ENCODE data around the gene CHPF.

CHPF gene

GRCh38 chr2:219513787-219514186, 29.8 kb downstream of the CHPF start:
- no peak for DNase-seq (ENCODE audit: low read depth)

GRCh38 chr2:219512524-219513216, 30.9 kb downstream of the CHPF start:
- no peak for DNase-seq (ENCODE audit: low read depth)

DNA sequence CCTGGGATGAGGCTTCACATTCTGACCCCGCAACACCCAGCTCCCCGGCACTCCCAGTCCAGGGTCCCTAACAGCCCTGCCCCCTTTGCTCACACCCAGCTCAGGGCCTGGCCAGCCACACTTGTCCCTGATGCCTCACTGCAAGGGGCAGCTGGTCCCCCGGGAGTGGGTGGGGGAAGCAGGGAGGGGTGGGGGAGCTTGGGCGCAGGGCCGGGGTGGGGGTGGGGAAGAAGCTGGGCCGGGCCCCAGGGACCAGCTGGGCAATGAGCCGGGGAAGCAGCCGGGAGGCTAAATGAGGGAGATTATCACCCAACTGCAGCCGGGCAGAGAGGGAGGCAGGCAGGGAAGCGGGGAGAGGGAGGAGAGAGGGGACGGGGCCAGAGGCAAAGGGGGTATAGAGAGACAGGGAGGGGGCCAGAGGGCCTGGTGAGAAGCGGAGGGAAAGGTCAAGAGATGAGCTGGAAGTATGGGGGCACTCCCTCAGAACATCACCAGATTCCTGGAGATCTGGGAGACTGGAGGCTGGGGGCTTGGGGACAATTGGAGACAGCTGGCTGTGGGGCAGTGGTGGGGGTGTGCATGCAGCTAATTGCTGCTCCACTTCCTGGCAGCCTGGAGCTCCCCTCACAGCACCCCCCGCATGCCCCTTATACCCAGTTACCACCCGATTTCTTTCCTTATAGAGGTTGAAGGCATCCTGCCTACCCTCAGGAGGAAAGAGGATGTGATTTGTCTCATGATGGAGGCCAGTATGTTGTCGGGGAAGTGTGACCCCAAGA, 31.9 kb downstream of the CHPF start:
- DNase-seq (ENCODE audit: low read depth) = no peak

- DNase-seq (ENCODE audit: low read depth) = no peak
Observed at GRCh38 chr2:219510512-219511135, 33.0 kb downstream of the CHPF start.

DNA sequence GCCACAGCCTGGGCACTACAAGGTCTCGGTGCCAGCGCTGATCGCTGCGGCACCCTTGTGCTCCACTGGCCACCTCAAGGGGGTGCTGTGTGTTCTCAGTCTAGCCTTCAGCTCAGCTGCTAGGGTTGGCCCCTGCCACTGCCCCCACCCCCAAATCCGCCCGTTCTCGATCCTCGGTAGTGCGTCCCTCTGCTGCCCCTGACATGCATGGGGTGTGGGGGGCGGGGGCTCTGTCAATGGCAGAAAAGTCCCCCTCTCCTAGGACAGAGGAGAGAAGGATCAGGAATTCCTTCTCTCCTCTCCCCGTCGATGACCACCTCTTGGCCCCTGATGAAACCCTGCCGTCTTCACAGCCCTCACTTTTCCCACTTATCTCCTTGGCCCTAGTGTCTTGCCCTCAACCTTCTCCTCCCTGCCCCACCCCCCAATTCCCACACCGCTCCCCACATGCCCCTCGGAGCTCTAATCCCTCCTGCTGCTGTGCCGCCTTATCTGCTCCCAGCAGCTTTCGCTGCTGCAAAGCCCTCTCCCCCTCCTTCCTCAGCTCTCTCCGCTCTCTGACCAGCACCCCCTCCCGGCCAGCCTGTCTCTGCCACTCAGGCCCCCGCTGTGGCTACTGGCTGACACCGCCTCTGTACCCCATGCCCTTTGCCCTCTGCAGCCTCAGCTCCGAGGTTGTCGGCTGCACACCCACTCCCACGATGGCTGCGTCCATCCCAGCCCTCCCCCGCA, 33.7 kb downstream of the CHPF start:
- DNase-seq (ENCODE audit: low read depth) = no peak

DNA sequence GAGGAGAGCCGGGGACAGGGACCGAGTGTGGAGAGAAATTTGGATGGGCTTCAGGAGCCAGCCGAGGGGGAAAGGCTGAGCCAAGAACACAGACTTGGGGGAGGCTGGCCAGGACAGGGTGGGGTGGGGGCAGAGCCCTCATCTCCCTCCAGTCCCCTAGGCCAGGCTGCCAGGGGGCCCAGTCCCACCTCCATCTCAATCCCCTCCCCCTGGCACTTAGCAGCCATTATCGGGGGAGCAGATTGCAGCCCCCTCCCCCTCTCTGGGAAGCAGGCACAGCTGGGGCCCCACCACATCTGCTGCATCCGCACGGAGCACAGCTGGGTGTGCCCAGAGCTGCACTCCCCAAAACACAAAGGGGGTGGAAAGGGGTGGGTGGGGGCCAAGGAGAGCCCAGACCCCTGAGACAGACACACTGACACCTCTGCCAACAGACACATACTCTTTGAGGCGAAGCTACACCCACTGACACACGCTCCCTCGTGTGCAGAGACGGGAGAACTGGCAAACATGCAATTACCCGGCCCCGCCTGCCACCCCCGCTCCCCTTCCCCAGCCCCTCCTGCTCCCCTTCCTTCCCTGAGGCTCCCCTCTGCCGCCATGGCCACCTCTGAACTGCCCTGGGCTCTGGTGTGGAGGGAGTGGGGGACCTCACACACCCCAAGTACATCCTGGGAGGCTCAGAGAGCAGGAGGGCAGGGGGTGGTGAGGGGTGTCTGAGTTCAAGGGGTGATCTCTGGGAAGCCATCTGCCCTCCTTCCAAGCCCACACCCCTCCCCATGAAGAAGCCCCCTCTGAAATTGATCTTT, 34.4 kb downstream of the CHPF start:
- DNase-seq (ENCODE audit: low read depth) = no peak

GRCh38 chr2:219508444-219508734, 35.2 kb downstream of the CHPF start:
- DNase-seq (ENCODE audit: low read depth) = no peak

- DNase-seq (ENCODE audit: low read depth) = no peak
Observed at GRCh38 chr2:219507581-219508443, 35.8 kb downstream of the CHPF start.

GRCh38 chr2:219506802-219507526, 36.6 kb downstream of the CHPF start:
- no peak for DNase-seq (ENCODE audit: low read depth)

DNA sequence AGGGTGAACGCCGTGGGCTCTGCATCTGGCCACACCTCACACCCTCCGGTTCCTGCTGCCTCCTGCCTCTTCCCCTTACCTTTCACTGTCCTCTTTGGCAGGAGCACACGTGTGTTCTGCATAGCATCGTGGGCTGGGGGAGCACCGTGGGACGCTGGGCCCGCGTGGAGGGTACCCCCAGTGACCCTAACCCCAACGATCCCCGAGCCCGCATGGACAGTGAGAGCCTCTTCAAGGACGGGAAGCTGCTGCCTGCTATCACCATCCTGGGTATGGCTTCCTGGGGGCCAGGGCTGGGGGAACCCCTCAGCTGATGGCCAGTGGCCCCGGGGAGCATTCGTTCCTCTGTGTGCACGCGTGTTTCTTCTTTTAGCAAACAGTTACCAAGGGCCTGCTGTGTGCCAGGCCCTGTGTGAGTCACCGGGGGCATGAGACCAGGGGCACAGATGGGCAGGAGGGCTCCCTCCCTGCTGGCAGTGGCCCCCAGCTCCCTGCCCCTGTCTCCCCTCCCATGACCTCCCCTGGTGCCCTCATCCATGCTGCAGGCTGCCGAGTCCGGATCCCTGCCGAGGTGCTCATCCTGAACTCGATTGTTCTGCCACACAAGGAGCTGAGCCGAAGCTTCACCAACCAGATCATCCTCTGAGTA, 37.3 kb downstream of the CHPF start:
- DNase-seq (ENCODE audit: low read depth) = no peak

GRCh38 chr2:219505585-219505984, 38.0 kb downstream of the CHPF start:
- no peak for DNase-seq (ENCODE audit: low read depth)

DNA sequence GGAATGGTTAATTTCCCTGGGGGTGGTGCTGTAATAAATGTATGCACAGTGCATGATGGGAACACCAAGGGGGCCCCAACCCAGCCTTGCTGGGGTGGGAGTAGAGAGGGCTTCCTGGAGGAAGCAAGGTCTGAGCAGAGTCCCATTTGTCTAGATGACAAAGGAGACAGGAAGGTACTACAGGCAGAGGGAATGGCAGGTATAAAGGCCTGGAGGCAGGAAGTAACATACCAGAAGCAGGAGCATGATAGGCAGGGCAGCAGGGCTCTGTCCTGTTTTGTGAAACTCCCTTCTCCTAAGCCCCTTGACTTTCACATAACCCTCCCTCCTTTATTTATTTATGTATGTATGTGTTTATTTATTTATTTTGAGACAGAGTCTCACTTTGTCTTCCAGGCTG, 41.0 kb downstream of the CHPF start:
- no peak for DNase-seq (ENCODE audit: low read depth)

DNA sequence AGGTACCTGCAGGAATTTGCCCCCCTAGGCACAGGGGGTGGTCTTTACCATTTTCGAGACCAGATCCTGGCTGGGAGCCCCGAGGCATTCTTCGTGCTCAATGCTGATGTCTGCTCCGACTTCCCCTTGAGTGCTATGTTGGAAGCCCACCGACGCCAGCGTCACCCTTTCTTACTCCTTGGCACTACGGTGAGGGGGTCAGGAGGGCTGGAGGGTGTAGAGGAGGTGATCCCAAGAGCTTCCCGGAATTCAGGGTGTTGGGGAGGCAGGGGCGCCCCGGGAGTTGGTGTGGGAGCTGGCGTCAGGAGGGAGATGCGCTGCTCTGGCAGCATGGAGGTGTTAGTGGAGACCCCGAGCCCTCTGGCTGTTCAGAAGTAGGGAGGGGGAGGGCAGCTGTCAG, 41.8 kb downstream of the CHPF start:
- no peak for DNase-seq (ENCODE audit: low read depth)

GRCh38 chr2:219500135-219500534, 43.5 kb downstream of the CHPF start:
- no peak for DNase-seq (ENCODE audit: low read depth)

GRCh38 chr2:219499555-219499954, 44.1 kb downstream of the CHPF start:
- no peak for DNase-seq (ENCODE audit: low read depth)

- DNase-seq (ENCODE audit: low read depth) = no peak
Observed at GRCh38 chr2:219499058-219499307, 44.6 kb downstream of the CHPF start.

GRCh38 chr2:219498280-219499057, 45.1 kb downstream of the CHPF start, which contains the start of gene GMPPA:
TSS of gene GMPPA (plus strand) at chr2:219498891. CDS start at chr2:219499976, 1,085 bp downstream.
- peak; percentile 64 for DNase-seq (ENCODE audit: low read depth)

DNA sequence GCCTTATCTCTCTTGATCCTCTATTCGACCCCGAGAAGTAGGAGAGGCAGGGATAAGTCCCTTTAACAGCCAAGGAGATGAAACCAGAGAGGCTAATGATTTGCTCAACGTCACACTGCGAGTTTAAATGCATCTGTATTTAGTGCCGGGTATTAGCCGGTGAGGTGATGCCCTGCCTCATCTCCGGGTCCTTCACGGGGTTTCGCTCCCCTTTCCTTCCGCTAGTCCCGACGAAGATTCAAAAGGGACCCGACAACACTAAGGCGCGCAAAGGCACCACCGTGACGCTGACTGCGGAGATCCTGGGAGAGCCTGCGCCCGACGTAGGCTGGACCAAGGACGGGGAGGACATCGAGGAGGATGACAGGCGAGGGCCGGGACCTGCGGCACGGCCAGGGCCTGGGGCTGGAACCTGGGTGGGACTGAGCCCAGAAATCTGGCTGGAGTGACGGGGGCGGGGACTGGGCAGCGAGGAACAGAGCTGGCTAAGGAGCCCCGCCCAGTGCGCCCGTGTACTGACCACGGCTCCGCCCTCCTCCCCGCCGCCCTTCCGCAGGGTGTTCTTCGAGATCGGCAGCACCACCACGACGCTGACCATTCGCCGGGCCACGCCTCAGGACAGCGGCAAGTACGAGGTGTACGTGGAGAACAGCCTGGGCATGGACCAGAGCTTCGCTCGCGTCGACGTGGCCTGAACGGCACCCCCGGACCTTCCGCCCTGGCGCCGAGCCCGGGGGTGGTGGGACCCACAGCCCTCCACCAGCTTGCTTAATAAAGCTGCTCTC, 45.9 kb downstream of the CHPF start:
- DNase-seq (ENCODE audit: low read depth) = no peak

All from stimulated activated CD8-positive, alpha-beta memory T cell treated with anti-CD3 and anti-CD28 coated beads, Interleukin-15, amount 100 ng/mL, for 24 hours (primary cell).